DND-41 (cell line): ENCODE results near the gene CEP112.

Source experiments
- EZH2 ChIP-seq: IDR thresholded peaks from 3 replicates; pipeline ENCODE4 v1.6.1; 2012; ENCODE audit warnings: borderline replicate concordance, low read depth, mild to moderate bottlenecking, moderate library complexity, low read length, inconsistent platforms; ENCODE audit not compliant: severe bottlenecking
- TF ChIP-seq, protein P1 (sequence below): IDR thresholded peaks from 2 replicates; pipeline ENCODE4 v1.5.1; 2012; ENCODE audit warnings: borderline replicate concordance, low read length, moderate library complexity, mild to moderate bottlenecking; ENCODE audit not compliant: poor library complexity, severe bottlenecking; ENCODE audit errors: extremely low read depth

DNA sequence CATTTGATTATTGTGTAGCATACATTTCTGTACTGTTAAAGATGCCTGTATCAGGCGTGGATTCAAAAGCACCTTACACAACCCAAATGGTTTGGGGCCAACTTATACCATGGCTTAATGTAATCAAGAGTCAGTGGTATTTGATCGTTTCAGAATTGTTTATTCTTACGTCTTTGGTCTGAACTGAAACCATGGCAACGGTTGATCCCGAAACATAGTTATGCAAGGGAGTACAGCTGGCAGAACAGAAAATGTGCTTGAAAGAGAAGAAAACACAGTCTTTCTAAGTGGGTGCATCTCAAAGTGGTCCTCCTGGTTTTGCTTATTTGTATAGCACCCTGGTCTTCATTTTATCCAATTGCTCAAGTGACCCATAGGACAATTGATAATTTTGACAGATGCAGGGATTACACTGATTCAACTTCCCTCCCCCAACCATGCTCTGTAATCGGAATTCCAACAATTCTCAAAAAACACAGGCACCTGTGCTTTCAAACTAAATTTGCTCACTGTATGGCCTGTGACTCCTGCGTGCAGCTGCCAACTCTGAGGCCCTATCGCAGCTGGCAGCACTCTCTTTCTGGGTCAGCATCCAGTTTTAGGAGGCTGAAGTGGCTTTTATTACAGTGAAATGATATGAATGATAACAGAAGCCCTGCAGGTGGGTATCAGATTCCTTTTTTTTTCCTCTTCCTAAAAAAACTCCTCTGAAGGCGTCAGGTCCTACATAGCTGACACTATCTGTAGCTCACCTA lies 553.5 kb downstream of the CEP112 start:
- TF ChIP-seq, protein P1, sequence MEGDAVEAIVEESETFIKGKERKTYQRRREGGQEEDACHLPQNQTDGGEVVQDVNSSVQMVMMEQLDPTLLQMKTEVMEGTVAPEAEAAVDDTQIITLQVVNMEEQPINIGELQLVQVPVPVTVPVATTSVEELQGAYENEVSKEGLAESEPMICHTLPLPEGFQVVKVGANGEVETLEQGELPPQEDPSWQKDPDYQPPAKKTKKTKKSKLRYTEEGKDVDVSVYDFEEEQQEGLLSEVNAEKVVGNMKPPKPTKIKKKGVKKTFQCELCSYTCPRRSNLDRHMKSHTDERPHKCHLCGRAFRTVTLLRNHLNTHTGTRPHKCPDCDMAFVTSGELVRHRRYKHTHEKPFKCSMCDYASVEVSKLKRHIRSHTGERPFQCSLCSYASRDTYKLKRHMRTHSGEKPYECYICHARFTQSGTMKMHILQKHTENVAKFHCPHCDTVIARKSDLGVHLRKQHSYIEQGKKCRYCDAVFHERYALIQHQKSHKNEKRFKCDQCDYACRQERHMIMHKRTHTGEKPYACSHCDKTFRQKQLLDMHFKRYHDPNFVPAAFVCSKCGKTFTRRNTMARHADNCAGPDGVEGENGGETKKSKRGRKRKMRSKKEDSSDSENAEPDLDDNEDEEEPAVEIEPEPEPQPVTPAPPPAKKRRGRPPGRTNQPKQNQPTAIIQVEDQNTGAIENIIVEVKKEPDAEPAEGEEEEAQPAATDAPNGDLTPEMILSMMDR = no peak
- no peak for TF ChIP-seq EZH2
